22Rv1 (cell line): ENCODE results near the gene TBC1D32.
"Not testable (repeated sequence)": the region's sequence is repeated elsewhere in the genome, so short reads cannot be mapped to it uniquely, and the experiment has no call there.

ENCODE experiments used
- H3K27ac ChIP-seq: fragments of 450-650 bp; 2 replicates; pipeline ENCODE4 v1.5.1; 2017
- ZFX ChIP-seq: fragments of 450-650 bp; IDR thresholded peaks from 2 replicates; pipeline ENCODE4 v1.6.1; 2017; ENCODE audit warnings: antibody characterized with exemption, borderline replicate concordance
- TF ChIP-seq, protein P1 (sequence below): fragments of 450-650 bp; IDR thresholded peaks from 2 replicates; pipeline ENCODE4 v1.5.1; 2017; ENCODE audit warnings: mild to moderate bottlenecking

TBC1D32 gene

DNA sequence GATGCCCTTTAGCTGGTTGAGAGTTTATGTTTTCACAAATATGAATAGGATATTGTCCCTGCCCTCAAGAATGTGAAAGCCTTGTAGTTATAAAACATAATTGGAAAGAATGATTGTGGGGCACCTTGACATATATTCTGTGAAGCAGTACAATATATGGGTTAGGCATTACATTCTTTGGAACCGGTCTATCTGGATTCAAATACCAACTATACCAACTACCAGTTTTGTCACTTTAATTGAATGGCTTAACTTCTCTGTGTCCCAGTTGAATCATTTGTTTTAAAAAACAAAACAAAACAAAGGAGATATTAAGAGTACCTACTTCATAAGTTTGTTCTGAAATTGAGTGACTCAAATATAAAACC, 146.5 kb downstream of the TBC1D32 start:
- H3K27ac ChIP-seq = no peak overlapping the region
- TF ChIP-seq, protein P1, sequence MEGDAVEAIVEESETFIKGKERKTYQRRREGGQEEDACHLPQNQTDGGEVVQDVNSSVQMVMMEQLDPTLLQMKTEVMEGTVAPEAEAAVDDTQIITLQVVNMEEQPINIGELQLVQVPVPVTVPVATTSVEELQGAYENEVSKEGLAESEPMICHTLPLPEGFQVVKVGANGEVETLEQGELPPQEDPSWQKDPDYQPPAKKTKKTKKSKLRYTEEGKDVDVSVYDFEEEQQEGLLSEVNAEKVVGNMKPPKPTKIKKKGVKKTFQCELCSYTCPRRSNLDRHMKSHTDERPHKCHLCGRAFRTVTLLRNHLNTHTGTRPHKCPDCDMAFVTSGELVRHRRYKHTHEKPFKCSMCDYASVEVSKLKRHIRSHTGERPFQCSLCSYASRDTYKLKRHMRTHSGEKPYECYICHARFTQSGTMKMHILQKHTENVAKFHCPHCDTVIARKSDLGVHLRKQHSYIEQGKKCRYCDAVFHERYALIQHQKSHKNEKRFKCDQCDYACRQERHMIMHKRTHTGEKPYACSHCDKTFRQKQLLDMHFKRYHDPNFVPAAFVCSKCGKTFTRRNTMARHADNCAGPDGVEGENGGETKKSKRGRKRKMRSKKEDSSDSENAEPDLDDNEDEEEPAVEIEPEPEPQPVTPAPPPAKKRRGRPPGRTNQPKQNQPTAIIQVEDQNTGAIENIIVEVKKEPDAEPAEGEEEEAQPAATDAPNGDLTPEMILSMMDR = no peak
- no peak for TF ChIP-seq ZFX

DNA sequence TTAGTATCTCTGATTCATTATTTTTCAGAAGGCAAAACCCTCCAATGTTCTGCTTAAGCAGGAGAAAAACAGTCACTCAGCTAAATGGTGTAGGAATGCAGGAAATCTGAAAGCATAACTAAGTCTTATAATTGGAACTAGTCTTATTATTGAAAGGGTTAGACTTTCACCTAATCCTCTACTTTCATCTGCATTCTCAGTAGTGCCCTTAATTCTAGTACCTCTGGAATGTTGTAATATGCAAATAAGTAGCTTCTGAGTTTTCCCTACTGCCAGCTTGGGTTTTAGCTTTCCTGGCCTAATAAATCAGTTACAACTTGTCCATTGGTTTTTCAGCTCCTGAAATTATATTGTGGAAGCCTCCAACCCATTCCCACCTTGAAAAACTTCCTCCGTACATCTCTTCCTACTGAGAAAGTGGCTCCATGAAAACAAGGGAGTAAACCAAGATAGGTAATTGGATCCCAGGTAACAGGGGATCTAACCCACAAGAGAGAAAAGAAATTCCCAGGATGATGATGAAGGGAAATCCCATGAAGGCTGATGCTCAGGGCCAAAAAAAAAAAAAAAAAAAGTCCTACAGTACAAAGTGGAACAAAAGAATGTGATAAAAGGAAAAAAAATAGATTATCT, 147.0 kb downstream of the TBC1D32 start:
- no peak overlapping the region for H3K27ac ChIP-seq
- TF ChIP-seq, protein P1 = no peak

DNA sequence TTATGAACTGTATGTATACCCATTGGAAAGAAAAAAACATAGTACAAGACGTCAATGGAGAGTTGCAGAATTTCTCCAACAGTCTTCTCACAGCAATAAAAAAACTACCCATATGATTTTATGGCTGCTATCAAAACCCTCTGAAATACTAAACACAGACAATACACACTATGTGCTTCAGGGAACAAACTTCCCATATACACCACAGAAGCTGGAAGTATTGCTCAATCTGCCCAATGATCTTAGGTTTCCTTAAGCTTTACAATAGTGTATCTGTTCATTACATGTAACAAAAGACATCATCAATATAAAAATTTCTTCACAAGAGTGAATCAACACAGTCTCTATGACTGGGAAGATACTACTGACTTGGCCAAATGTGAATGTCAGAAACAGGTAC, 150.5 kb downstream of the TBC1D32 start:
- TF ChIP-seq, protein P1 = no peak
- TF ChIP-seq ZFX = no peak
- H3K27ac ChIP-seq = no peak overlapping the region

DNA sequence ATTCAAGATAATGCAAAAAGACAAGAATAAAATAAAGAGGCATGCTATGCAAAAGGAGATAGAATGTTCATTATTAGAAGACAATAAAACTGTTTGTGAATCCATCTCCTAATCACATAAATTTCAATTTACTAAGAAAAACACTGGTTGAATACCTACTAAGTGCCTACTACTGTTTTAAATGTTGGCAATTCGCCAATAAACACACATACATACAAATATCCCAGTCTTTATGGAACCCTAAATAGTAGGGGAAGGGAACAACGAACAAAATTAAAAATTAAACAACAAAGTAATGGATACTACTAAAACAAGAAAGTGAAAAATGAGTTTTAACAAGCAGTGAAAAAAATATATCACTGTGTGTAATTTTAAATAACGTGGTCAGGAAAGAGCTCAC, 158.5 kb downstream of the TBC1D32 start:
- TF ChIP-seq, protein P1 = no peak
- TF ChIP-seq ZFX = no peak

DNA sequence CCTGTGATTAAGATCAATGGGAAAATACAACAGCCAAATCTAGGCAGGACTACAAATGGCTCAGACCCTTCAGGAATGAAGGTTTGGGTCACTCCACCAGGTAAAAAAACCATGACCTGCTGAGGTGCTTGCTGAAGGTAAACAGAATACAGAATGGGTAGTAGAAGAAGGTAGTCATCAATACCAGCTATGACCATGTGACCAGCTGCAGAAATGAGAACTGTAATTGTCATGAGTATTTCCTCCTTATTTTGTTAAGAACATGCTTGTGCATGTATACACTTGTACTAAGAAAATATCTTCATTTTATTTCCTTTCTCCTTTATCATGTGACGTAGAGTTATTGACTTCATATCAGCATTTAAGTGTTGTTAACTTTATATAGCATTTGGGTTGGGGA, 161.8 kb downstream of the TBC1D32 start:
- not testable (repeated sequence) for H3K27ac ChIP-seq

More for the DNA sequence above, 158.5 kb downstream of the TBC1D32 start:
- no peak overlapping the region for H3K27ac ChIP-seq

DNA sequence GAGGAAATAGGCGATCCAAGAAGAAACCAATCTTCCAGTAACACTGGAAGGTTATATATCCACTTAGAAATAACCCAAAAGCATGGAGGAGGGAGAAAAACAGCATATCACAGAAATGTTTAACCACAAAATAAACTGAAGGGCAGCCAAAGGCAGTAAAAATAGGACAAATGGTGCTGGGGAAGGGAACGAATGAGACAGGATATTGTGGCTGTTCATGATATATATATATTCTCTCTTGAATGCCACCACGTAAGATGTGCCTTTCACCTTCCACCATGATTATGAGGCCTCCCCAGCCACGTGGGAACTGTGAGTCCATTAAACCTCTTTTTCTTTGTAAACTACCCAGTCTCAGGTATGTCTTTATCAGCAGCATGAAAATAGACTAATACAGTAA, 162.4 kb downstream of the TBC1D32 start:
- no peak for TF ChIP-seq ZFX
- TF ChIP-seq, protein P1 = no peak
- no peak overlapping the region for H3K27ac ChIP-seq

DNA sequence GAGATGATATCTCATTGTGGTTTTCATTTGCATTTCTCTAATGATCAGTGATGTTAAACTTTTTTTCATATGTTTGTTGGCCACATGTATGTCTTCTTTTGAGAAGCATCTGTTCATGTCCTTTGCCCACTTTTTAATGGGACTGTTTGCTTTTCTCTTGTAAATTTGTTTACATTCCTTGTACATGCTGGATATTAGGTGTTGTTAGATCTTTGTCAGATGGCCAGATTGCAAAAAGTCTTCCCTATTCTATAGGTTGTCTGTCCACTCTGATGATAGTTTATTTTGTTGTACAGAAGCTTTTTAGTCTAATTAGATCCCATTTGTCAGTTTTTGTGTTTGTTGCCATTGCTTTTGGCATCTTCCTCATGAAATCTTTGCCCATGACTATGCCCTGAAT, 172.4 kb downstream of the TBC1D32 start:
- peak overlapping the region; percentile 17; the same call in 1 of the 2 replicates for H3K27ac ChIP-seq
- TF ChIP-seq ZFX = no peak
- TF ChIP-seq, protein P1 = no peak

DNA sequence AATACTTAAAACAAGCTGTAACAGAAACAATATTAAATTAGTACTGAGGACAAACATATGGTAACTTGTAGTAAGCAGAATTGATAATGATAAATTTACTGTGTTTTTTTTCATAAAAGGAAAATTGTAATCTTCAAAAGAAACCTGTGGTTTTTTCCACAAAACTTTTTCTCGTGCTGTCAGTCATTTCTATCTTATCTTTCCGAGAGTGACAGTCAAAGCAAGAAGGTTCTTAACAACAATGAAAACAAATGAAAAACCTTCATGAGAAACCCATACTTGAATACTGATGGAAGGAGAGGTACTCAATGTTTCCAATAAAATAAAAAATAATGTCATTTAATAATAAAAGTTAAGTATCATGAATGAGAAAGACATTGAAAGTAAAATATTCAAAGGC, 174.0 kb downstream of the TBC1D32 start:
- no peak overlapping the region for H3K27ac ChIP-seq
- no peak for TF ChIP-seq ZFX
- TF ChIP-seq, protein P1 = no peak
